Measurements from ENCODE around the gene PDE4C.

Gene PDE4C

DNA sequence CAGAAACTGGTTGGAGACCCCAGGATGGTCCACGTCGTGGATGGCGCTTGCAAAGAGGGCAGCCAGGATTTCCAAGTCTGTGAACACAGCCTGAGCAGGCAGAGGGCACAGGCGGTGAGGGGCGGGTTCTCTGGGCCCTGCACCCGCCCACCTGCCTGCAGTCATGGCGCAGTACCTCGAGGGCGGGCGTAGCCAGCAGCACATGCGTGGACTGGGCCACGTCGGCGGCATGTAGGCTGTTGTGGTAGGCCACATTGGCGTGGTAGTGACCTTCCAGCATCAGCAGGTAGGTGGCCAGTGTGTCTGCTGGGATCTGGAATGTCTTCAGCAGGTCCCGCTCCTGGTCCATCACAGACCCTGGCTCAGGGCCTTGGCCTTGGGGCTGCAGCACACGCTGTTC lies 8.1 kb downstream of the PDE4C start:
- TF ChIP-seq, protein P1, sequence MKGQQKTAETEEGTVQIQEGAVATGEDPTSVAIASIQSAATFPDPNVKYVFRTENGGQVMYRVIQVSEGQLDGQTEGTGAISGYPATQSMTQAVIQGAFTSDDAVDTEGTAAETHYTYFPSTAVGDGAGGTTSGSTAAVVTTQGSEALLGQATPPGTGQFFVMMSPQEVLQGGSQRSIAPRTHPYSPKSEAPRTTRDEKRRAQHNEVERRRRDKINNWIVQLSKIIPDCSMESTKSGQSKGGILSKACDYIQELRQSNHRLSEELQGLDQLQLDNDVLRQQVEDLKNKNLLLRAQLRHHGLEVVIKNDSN (IDR thresholded peaks at IDR 0.05): no peak
- TF ChIP-seq FOXM1 (IDR thresholded peaks at IDR 0.05; ENCODE audit: borderline replicate concordance, low read depth) (no peak), ZBTB7A (IDR thresholded peaks at IDR 0.05; ENCODE audit: low read depth) (no peak), TCF12 (IDR thresholded peaks at IDR 0.05; ENCODE audit: low read depth) (no peak), CREB1 (IDR thresholded peaks at IDR 0.05; ENCODE audit: low read depth) (no peak), REST (IDR thresholded peaks at IDR 0.05; ENCODE audit: low read depth) (no peak), RAD21 (IDR thresholded peaks at IDR 0.05; ENCODE audit: low read depth) (no peak), YY1 (IDR thresholded peaks at IDR 0.05; ENCODE audit: low read depth) (no peak), CEBPB (IDR thresholded peaks at IDR 0.05) (no peak), NFIC (IDR thresholded peaks at IDR 0.05) (no peak), TEAD4 (IDR thresholded peaks at IDR 0.05) (no peak), EGR1 (IDR thresholded peaks at IDR 0.05) (no peak)
- TF ChIP-seq, protein P2, sequence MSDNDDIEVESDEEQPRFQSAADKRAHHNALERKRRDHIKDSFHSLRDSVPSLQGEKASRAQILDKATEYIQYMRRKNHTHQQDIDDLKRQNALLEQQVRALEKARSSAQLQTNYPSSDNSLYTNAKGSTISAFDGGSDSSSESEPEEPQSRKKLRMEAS (IDR thresholded peaks at IDR 0.05): no peak

GRCh38 chr19:18216789-18217188 lies 9.4 kb downstream of the PDE4C start:
- no peak for TF ChIP-seq CEBPB (IDR thresholded peaks at IDR 0.05)
- TF ChIP-seq TAF1 (IDR thresholded peaks at IDR 0.05; ENCODE audit: low read depth): no peak
- TF ChIP-seq ZBTB7A (IDR thresholded peaks at IDR 0.05; ENCODE audit: low read depth): no peak
- no peak for TF ChIP-seq NFIC (IDR thresholded peaks at IDR 0.05)
- TF ChIP-seq, protein P1 (IDR thresholded peaks at IDR 0.05): no peak
- no peak for TF ChIP-seq REST (IDR thresholded peaks at IDR 0.05; ENCODE audit: low read depth)
- no peak for TF ChIP-seq FOXM1 (IDR thresholded peaks at IDR 0.05; ENCODE audit: borderline replicate concordance, low read depth)
- TF ChIP-seq EP300 (IDR thresholded peaks at IDR 0.05; ENCODE audit: borderline replicate concordance): no peak
- no peak for TF ChIP-seq EGR1 (IDR thresholded peaks at IDR 0.05)
- TF ChIP-seq CREB1 (IDR thresholded peaks at IDR 0.05; ENCODE audit: low read depth): no peak
- no peak for TF ChIP-seq RAD21 (IDR thresholded peaks at IDR 0.05; ENCODE audit: low read depth)
- TF ChIP-seq TCF12 (IDR thresholded peaks at IDR 0.05; ENCODE audit: low read depth): no peak
- TF ChIP-seq TEAD4 (IDR thresholded peaks at IDR 0.05): no peak
- TF ChIP-seq YY1 (IDR thresholded peaks at IDR 0.05; ENCODE audit: low read depth): no peak
- TF ChIP-seq, protein P2 (IDR thresholded peaks at IDR 0.05): no peak

GRCh38 chr19:18214779-18215433 lies 11.3 kb downstream of the PDE4C start:
- TF ChIP-seq CREB1 (IDR thresholded peaks at IDR 0.05; ENCODE audit: low read depth): no peak
- TF ChIP-seq, protein P1 (IDR thresholded peaks at IDR 0.05): no peak
- TF ChIP-seq, protein P2 (IDR thresholded peaks at IDR 0.05): no peak
- no peak for TF ChIP-seq REST (IDR thresholded peaks at IDR 0.05; ENCODE audit: low read depth)
- no peak for TF ChIP-seq TCF12 (IDR thresholded peaks at IDR 0.05; ENCODE audit: low read depth)
- no peak for TF ChIP-seq TEAD4 (IDR thresholded peaks at IDR 0.05)

DNA sequence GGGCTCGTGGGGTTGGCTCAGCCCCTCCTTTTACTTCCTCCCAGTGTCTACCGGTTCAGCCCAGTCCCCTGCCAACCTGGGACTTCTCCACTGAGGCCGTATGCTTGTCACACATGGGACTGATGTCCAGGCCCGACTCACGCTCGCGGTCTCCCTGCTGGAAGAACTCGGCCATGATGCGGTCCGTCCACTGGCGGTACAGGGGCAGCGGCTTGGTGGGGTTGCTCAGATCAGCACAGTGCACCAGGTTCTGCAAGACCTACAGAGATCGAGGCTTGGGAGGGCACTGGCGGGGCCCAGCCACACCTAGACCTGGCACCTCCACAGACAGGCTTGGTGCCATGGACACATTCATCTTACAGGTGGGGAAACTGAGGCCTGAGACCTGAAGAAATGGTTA lies 14.6 kb downstream of the PDE4C start:
- TF ChIP-seq, protein P2 (IDR thresholded peaks at IDR 0.05): no peak
- no peak for TF ChIP-seq REST (IDR thresholded peaks at IDR 0.05; ENCODE audit: low read depth)
- TF ChIP-seq FOXM1 (IDR thresholded peaks at IDR 0.05; ENCODE audit: borderline replicate concordance, low read depth): no peak
- TF ChIP-seq CEBPB (IDR thresholded peaks at IDR 0.05): no peak
- no peak for TF ChIP-seq NFIC (IDR thresholded peaks at IDR 0.05)
- TF ChIP-seq TCF12 (IDR thresholded peaks at IDR 0.05; ENCODE audit: low read depth): no peak
- no peak for TF ChIP-seq TAF1 (IDR thresholded peaks at IDR 0.05; ENCODE audit: low read depth)
- TF ChIP-seq ZBTB7A (IDR thresholded peaks at IDR 0.05; ENCODE audit: low read depth): no peak
- no peak for TF ChIP-seq CREB1 (IDR thresholded peaks at IDR 0.05; ENCODE audit: low read depth)

Data from Ishikawa (cell line).